ENCODE data around the gene RNF183.

DNA sequence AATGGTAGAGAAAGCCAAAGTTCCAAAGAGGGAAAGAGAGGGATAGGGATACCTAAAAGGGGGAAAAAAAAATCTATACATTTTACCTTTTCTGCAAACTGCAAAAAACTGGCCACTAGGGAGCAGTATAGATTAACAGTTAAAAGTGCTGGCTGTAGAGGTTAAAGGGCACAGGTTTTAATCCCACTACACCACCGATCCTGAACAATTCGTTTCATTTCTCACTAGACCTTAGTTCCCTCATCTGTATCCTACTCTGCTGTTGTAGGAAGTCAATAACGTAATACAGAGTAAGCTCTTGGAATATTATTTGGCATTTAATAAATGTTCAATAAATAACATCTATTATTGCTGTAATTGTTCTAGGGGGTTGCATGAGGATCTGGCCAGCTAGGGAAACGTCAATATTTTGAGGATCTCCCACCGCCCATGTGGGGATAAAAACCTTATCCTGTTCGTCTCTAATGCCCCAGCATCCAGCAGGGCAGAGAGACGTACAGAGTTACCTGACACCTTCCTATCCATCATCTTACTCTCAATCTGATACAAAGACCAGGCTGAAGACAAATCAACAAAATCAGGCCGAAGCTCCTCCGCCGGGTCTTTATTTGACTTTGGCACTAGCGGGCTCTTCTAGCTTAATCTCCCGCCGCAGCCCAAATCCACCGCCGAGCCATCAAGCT, 28.6 kb downstream of the RNF183 start:
- TF ChIP-seq, protein P1, sequence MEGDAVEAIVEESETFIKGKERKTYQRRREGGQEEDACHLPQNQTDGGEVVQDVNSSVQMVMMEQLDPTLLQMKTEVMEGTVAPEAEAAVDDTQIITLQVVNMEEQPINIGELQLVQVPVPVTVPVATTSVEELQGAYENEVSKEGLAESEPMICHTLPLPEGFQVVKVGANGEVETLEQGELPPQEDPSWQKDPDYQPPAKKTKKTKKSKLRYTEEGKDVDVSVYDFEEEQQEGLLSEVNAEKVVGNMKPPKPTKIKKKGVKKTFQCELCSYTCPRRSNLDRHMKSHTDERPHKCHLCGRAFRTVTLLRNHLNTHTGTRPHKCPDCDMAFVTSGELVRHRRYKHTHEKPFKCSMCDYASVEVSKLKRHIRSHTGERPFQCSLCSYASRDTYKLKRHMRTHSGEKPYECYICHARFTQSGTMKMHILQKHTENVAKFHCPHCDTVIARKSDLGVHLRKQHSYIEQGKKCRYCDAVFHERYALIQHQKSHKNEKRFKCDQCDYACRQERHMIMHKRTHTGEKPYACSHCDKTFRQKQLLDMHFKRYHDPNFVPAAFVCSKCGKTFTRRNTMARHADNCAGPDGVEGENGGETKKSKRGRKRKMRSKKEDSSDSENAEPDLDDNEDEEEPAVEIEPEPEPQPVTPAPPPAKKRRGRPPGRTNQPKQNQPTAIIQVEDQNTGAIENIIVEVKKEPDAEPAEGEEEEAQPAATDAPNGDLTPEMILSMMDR (IDR thresholded peaks at IDR 0.05): peak; percentile 77
- no peak for TF ChIP-seq EZH2phosphoT487 (IDR thresholded peaks at IDR 0.05; ENCODE audit: borderline replicate concordance, low read depth)
- no peak for TF ChIP-seq FOXM1 (IDR thresholded peaks at IDR 0.05; ENCODE audit: low read depth)
- no peak for TF ChIP-seq POLR2AphosphoS5 (IDR thresholded peaks at IDR 0.05; ENCODE audit: low read depth, low read length)
- TF ChIP-seq MXI1 (IDR thresholded peaks at IDR 0.05; ENCODE audit: low read depth, low read length): no peak
- TF ChIP-seq, protein P2, sequence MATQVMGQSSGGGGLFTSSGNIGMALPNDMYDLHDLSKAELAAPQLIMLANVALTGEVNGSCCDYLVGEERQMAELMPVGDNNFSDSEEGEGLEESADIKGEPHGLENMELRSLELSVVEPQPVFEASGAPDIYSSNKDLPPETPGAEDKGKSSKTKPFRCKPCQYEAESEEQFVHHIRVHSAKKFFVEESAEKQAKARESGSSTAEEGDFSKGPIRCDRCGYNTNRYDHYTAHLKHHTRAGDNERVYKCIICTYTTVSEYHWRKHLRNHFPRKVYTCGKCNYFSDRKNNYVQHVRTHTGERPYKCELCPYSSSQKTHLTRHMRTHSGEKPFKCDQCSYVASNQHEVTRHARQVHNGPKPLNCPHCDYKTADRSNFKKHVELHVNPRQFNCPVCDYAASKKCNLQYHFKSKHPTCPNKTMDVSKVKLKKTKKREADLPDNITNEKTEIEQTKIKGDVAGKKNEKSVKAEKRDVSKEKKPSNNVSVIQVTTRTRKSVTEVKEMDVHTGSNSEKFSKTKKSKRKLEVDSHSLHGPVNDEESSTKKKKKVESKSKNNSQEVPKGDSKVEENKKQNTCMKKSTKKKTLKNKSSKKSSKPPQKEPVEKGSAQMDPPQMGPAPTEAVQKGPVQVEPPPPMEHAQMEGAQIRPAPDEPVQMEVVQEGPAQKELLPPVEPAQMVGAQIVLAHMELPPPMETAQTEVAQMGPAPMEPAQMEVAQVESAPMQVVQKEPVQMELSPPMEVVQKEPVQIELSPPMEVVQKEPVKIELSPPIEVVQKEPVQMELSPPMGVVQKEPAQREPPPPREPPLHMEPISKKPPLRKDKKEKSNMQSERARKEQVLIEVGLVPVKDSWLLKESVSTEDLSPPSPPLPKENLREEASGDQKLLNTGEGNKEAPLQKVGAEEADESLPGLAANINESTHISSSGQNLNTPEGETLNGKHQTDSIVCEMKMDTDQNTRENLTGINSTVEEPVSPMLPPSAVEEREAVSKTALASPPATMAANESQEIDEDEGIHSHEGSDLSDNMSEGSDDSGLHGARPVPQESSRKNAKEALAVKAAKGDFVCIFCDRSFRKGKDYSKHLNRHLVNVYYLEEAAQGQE (IDR thresholded peaks at IDR 0.05; ENCODE audit: low read depth, low read length): no peak

Data from SK-N-SH (cell line).